H1 (cell line): ENCODE measurements around the gene SCAMP2. TPM values are rescaled to one million over a fixed set of nuclear protein-coding genes. Genes with fewer than 3 reads are reported as not detected.
A peak's percentile ranks its signal among the peaks of the same experiment; 100 is the strongest.

Experiments
- CTCF ChIA-PET: fragments of 300-600 bp; sonication (Branson Sonifier 250); formaldehyde crosslinking; loops from one replicate; lab custom pipeline; 2021; ENCODE audit not compliant: partially characterized antibody; lab: Charles Lee
- POLR2A ChIA-PET: fragments of 300-600 bp; sonication (Branson Sonifier 250); formaldehyde crosslinking; loops from one replicate; lab custom pipeline; 2021; ENCODE audit warnings: inconsistent platforms; ENCODE audit not compliant: partially characterized antibody; lab: Charles Lee
- DNase-seq, 2 experiments: peaks; one replicate each; pipeline versions ENCODE4 v3.0.0 to v3.0.0-alpha.2; 2010 to 2022; ENCODE audit warnings: low spot score in 2 of 2, low read depth in 1 of 2, mixed read lengths in 1 of 2
- FAIRE-seq: peaks from 2 replicates; lab custom pipeline; 2011; peaks lifted over from hg19 to GRCh38; lab: Jason Lieb, UNC
- H2AFZ ChIP-seq: 2 replicates; pipeline ENCODE4 v1.8.1; 2012; ENCODE audit warnings: low read length, inconsistent platforms
- H2AK5ac ChIP-seq: 2 replicates; pipeline ENCODE4 v1.6.1; 2013; ENCODE audit warnings: low read depth, low read length
- H2BK120ac ChIP-seq: replicated peaks from 2 replicates; pipeline ENCODE3; 2013; ENCODE audit warnings: low read depth, low read length, inconsistent platforms
- H2BK12ac ChIP-seq: 2 replicates; pipeline ENCODE4 v1.6.1; 2013; ENCODE audit warnings: low read depth, low read length
- H2BK15ac ChIP-seq: 2 replicates; pipeline ENCODE4 v1.6.1; 2013; ENCODE audit warnings: low read length
- H2BK20ac ChIP-seq: 2 replicates; pipeline ENCODE4 v1.6.1; 2013; ENCODE audit warnings: low read length
- H2BK5ac ChIP-seq: 2 replicates; pipeline ENCODE4 v1.6.1; 2013; ENCODE audit warnings: low read depth, low read length
- H3K14ac ChIP-seq: 2 replicates; pipeline ENCODE4 v1.6.1; 2013; ENCODE audit warnings: inconsistent platforms; ENCODE audit not compliant: insufficient read length
- H3K18ac ChIP-seq: 2 replicates; pipeline ENCODE4 v1.6.1; 2013; ENCODE audit warnings: low read length; ENCODE audit errors: extremely low read depth
- H3K23ac ChIP-seq: 2 replicates; pipeline ENCODE4 v1.6.1; 2013; ENCODE audit warnings: inconsistent platforms; ENCODE audit not compliant: insufficient read length
- H3K23me2 ChIP-seq: 2 replicates; pipeline ENCODE4 v1.6.1; 2013; ENCODE audit warnings: low read depth, low read length
- H3K27ac ChIP-seq: 2 replicates; pipeline ENCODE4 v1.6.1; 2011; ENCODE audit warnings: low read depth, low read length, inconsistent platforms
- H3K27me3 ChIP-seq, 4 experiments: replicated peaks in 1 of 4; 1 replicate in 1 of 4; 2 replicates in 3 of 4; pipeline versions ENCODE4 v1.6.1 to v1.8.1; 2011 to 2013; ENCODE audit warnings: low read length in 3 of 4, mild to moderate bottlenecking in 3 of 4, inconsistent platforms in 2 of 4, mixed read lengths in 2 of 4, moderate library complexity in 1 of 4; ENCODE audit not compliant: control insufficient read depth in 3 of 4, insufficient read depth in 3 of 4; ENCODE audit errors: extremely low read depth in 1 of 4
- H3K36me3 ChIP-seq, 4 experiments: 2 replicates each; pipeline versions ENCODE4 v1.6.1 to v1.8.1; 2011 to 2013; ENCODE audit warnings: mild to moderate bottlenecking in 4 of 4, low read length in 3 of 4, moderate library complexity in 2 of 4, control low read depth in 1 of 4, inconsistent platforms in 1 of 4; ENCODE audit not compliant: insufficient read depth in 4 of 4, control insufficient read depth in 2 of 4
- H3K4ac ChIP-seq: replicated peaks from 2 replicates; pipeline ENCODE3; 2013; ENCODE audit warnings: low read length, low read depth, mixed read lengths, inconsistent platforms; ENCODE audit not compliant: insufficient read length
- H3K4me1 ChIP-seq, 4 experiments: replicated peaks in 1 of 4; 1 replicate in 1 of 4; 2 replicates in 3 of 4; pipeline versions ENCODE4 v1.6.1 to v1.8.1; 2011 to 2013; ENCODE audit warnings: low read length in 3 of 4, inconsistent platforms in 2 of 4, mixed read lengths in 1 of 4; ENCODE audit not compliant: insufficient read depth in 4 of 4, control insufficient read depth in 3 of 4
- H3K4me2 ChIP-seq, 2 experiments: 2 replicates each; pipeline versions ENCODE4 v1.6.1 to v1.8.1; 2011 to 2013; ENCODE audit warnings: low read depth in 2 of 2, low read length in 2 of 2, control low read depth in 1 of 2, inconsistent platforms in 1 of 2, mild to moderate bottlenecking in 1 of 2; ENCODE audit not compliant: insufficient read depth in 1 of 2
- H3K4me3 ChIP-seq, 4 experiments: fragments of 200-600, 300-600 bp in 1 of 4; sonication (generic), shearing (Covaris generic), sonication (Bioruptor Twin) in 1 of 4; 2 replicates each; pipeline versions ENCODE4 v1.5.1 to v1.8.1; 2011 to 2016; ENCODE audit warnings: low read length in 4 of 4, low read depth in 3 of 4, control low read depth in 2 of 4, inconsistent platforms in 2 of 4, mild to moderate bottlenecking in 2 of 4, mixed read lengths in 1 of 4, moderate library complexity in 1 of 4; ENCODE audit not compliant: insufficient read depth in 2 of 4; ENCODE audit errors: extremely low read depth in 1 of 4
- H3K56ac ChIP-seq: replicated peaks from 2 replicates; pipeline ENCODE3; 2013; ENCODE audit warnings: low read depth, mild to moderate bottlenecking, mixed read lengths, low read length, inconsistent platforms; ENCODE audit not compliant: insufficient read length
- H3K79me1 ChIP-seq: 2 replicates; pipeline ENCODE4 v1.6.1; 2013; ENCODE audit warnings: low read depth, low read length, control low read depth
- H3K79me2 ChIP-seq, 2 experiments: 2 replicates each; pipeline versions ENCODE4 v1.6.1 to v1.8.1; 2012 to 2013; ENCODE audit warnings: low read length in 2 of 2, mild to moderate bottlenecking in 2 of 2, inconsistent platforms in 1 of 2; ENCODE audit not compliant: insufficient read depth in 2 of 2, control insufficient read depth in 1 of 2
- H3K9ac ChIP-seq, 4 experiments: replicated peaks in 1 of 4; 1 replicate in 1 of 4; 2 replicates in 3 of 4; pipeline versions ENCODE4 v1.6.1 to v1.8.1; 2011 to 2013; ENCODE audit warnings: low read depth in 3 of 4, low read length in 3 of 4, control low read depth in 2 of 4, mild to moderate bottlenecking in 2 of 4, moderate library complexity in 2 of 4, inconsistent platforms in 1 of 4; ENCODE audit errors: extremely low read depth in 1 of 4
- H3K9me3 ChIP-seq, 2 experiments: 2 replicates each; pipeline versions ENCODE4 v1.6.1 to v1.8.1; 2012 to 2013; ENCODE audit warnings: mild to moderate bottlenecking in 2 of 2, moderate library complexity in 2 of 2, control low read depth in 1 of 2, inconsistent platforms in 1 of 2, low read depth in 1 of 2, low read length in 1 of 2, mixed read lengths in 1 of 2; ENCODE audit not compliant: insufficient read depth in 2 of 2
- H4K20me1 ChIP-seq, 2 experiments: replicated peaks in 1 of 2; 2 replicates each; pipeline versions ENCODE3 to v1.8.1; 2011 to 2013; ENCODE audit warnings: inconsistent platforms in 2 of 2, low read length in 2 of 2, mild to moderate bottlenecking in 1 of 2; ENCODE audit not compliant: insufficient read depth in 2 of 2, control insufficient read depth in 1 of 2
- H4K5ac ChIP-seq: 2 replicates; pipeline ENCODE4 v1.6.1; 2013; ENCODE audit warnings: low read length, low read depth, mixed read lengths, inconsistent platforms; ENCODE audit not compliant: insufficient read length
- H4K8ac ChIP-seq: 2 replicates; pipeline ENCODE4 v1.8.0; 2013; ENCODE audit warnings: mild to moderate bottlenecking, moderate library complexity, low read length, inconsistent platforms; ENCODE audit not compliant: insufficient read depth; ENCODE audit errors: extremely low read depth
- H4K91ac ChIP-seq: replicated peaks from 2 replicates; pipeline ENCODE3; 2013; ENCODE audit warnings: low read length, mixed read lengths, inconsistent platforms; ENCODE audit not compliant: insufficient read length
- CBX5 ChIP-seq: fragments of 300-800, 300-1000 bp; sonication (generic); IDR thresholded peaks from 2 replicates; pipeline ENCODE4 v1.7.1; 2016; ENCODE audit warnings: antibody characterized with exemption, low read length, low read depth
- CREB1 ChIP-seq: IDR thresholded peaks from 2 replicates; pipeline ENCODE4 v1.6.1; 2012; ENCODE audit warnings: inconsistent platforms
- CTBP2 ChIP-seq: IDR thresholded peaks from 2 replicates; pipeline ENCODE4 v1.7.0; 2011; ENCODE audit warnings: borderline replicate concordance, mild to moderate bottlenecking, moderate library complexity, mixed read lengths, low read length; ENCODE audit not compliant: insufficient read depth, insufficient read length
- EGR1 ChIP-seq: IDR thresholded peaks from 2 replicates; pipeline ENCODE4 v1.6.1; 2011; ENCODE audit warnings: low read depth, low read length, borderline replicate concordance
- EP300 ChIP-seq, 2 experiments: IDR thresholded peaks; 1 replicate in 1 of 2; 2 replicates in 1 of 2; pipeline ENCODE4 v1.6.1; 2011 to 2012; ENCODE audit warnings: low read depth in 2 of 2, low read length in 2 of 2, mild to moderate bottlenecking in 2 of 2, borderline replicate concordance in 1 of 2, inconsistent platforms in 1 of 2, moderate library complexity in 1 of 2
- POLR2AphosphoS5 ChIP-seq: IDR thresholded peaks from 2 replicates; pipeline ENCODE4 v1.6.1; 2011; ENCODE audit warnings: low read depth, low read length
- RXRA ChIP-seq: IDR thresholded peaks from 2 replicates; pipeline ENCODE4 v1.6.1; 2011; ENCODE audit warnings: low read depth, mild to moderate bottlenecking, low read length, moderate library complexity; ENCODE audit not compliant: insufficient read depth
- SIN3A ChIP-seq, 2 experiments: IDR thresholded peaks in 1 of 2; conservative IDR thresholded peaks in 1 of 2; 2 replicates each; pipeline ENCODE4 v1.6.1; 2011 to 2012; ENCODE audit warnings: low read length in 2 of 2, improper control_type of control experiment in 1 of 2, low read depth in 1 of 2, mild to moderate bottlenecking in 1 of 2
- SIRT6 ChIP-seq: IDR thresholded peaks from one replicate; pipeline ENCODE4 v1.7.1; 2012; ENCODE audit warnings: low read length, inconsistent platforms
- SRF ChIP-seq: IDR thresholded peaks from 2 replicates; pipeline ENCODE4 v1.6.1; 2011; ENCODE audit warnings: mild to moderate bottlenecking, low read depth, low read length, moderate library complexity
- WGBS, 2 experiments: shearing (Covaris generic) in 1 of 2; methylation state at CpG; one replicate each; pipeline versions ENCODE4 v1.1.6 to v1.1.7; 2013 to 2015; ENCODE audit warnings: low lambda C conversion rate in 2 of 2, mixed read lengths in 2 of 2, inconsistent platforms in 1 of 2, low coverage in 1 of 2, missing lambda C conversion rate in 1 of 2; ENCODE audit not compliant: insufficient replicate concordance in 2 of 2, insufficient coverage in 1 of 2, insufficient read length in 1 of 2; ENCODE audit errors: extremely low coverage in 1 of 2, missing lambda C conversion rate in 1 of 2; 5-methylcytosine and 5-hydroxymethylcytosine counted together
- polyA plus RNA-seq, 7 experiments: library from polyadenylated mRNA; depleted of rRNA in 3 of 7; stranded (reverse) in 5 of 7; unstranded in 2 of 7; fragments of >200 nt in 5 of 7; fragments of 200-250 nt in 2 of 7; gene quantifications; 1 replicate in 5 of 7; 2 replicates in 1 of 7; 4 replicates in 1 of 7; pipeline versions ENCODE4 v1.2.1 to v1.2.3, GENCODE V29; 2011 to 2013; ENCODE audit warnings: missing spikeins in 2 of 7, mixed read lengths in 2 of 7
- total RNA-seq: library from RNA; stranded (reverse); fragmentation: NEBNext Ultra II Directional; extraction: Animal tissue kit (Norgen Biotek cat#: 25700); gene quantifications from 2 replicates; pipeline ENCODE4 v1.2.1, GENCODE V29; 2021

Gene SCAMP2
- total and polyA plus RNA-seq, 2 of the 8 experiments (the other 6 are each of a cell fraction or from before 2014, with no cell fraction given): 41.7 to 131 TPM

DNA sequence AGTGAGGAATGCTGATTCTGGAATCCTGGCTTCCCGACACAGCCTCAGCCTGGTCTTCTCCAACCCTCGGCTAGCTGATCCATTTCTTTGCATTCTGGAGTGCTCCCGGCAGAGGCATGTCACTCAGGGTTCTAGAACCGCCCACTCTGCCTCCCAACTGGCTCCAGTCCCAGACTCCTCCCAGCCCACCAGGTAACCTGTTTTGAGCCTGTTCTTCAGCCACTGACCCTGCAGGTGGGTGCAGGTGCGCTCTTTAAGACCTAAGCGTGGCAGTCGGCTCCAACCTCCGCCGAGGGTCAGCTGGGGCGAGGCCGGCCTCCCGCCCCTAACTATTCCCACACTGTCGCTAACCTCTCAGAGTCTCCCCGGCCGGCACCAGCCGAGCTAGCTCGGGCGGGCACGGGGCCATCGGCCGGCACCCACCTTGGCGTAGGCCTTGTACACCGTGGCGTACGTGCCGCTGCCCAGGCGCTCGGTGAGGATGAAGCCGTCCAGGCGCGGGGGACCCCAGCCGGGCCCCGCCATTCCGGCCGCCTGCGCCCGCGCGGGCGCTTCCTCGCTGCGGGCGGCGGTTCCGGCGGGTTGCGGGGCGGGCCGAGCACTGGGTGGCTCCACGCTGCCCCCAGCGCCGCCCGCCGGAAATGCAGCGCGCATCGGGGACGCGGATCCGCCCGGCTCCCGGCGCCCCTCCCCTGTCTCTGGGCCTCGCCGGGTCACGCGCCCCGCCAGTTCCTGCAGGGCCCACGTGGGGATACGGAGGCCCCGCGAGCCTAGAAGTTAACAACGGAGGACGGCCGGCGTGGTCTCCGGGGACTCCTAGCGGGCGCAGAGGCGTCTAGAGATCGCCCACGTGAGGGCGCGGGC, 30.4 kb downstream of the SCAMP2 start, which contains the start of gene ULK3:
ULK3 (minus strand) TSS at position 576 of the 864 bp plus-strand sequence; CDS start at position 525, 51 bp downstream.
- H3K14ac ChIP-seq: peak within 1 kb of the TSS; percentile 82
- H2BK15ac ChIP-seq: no peak within 1 kb of the TSS
- H3K23me2 ChIP-seq: peaks cover 7% of the 10 kb centered on the region; the same call in 1 of the 2 replicates
- FAIRE-seq: peak; percentile 74
- H3K4me1 ChIP-seq: peaks cover 0 to 13% (median 8%) of the 10 kb centered on the region in 4 experiments; a peak in 6 of 7 replicates
- H3K4me3 ChIP-seq: peak within 1 kb of the TSS; percentile 60 to 92 (median 90)
- no peaks in the 10 kb centered on the region for H3K79me2 ChIP-seq
- H3K56ac ChIP-seq: peak within 1 kb of the TSS; percentile 92
- H3K4ac ChIP-seq: peak within 1 kb of the TSS; percentile 91
- ChIA-PET POLR2A (interaction anchor here (0.5 to 4.1 kb wide), 27 partner anchors 10 to 114 kb away, joined by 3 to 23 read pairs (median 3); partner anchors contain the start of genes COX5A, CPLX3, CSK and FAM219B), CTCF (interaction anchor here (0.6 to 2.5 kb wide), 23 partner anchors 9 to 211 kb away, joined by 3 to 24 read pairs (median 4); partner anchors contain the start of gene CPLX3)
- peak; percentile 89 to 95 for DNase-seq
- H3K27ac ChIP-seq: peak within 1 kb of the TSS; percentile 89
- no peak within 1 kb of the TSS; the same call in 1 of the 2 replicates for H2AFZ ChIP-seq
- peak within 1 kb of the TSS; percentile 75 to 88 for H3K4me2 ChIP-seq
- H3K23ac ChIP-seq: no peak within 1 kb of the TSS
- peak within 1 kb of the TSS; percentile 90 for H3K18ac ChIP-seq
- peak within 1 kb of the TSS; percentile 79 to 89 (median 88) for H3K9ac ChIP-seq
- H3K9me3 ChIP-seq: no peaks in the 10 kb centered on the region
- H3K27me3 ChIP-seq: no peaks in the 10 kb centered on the region
- H3K36me3 ChIP-seq: peaks cover 0 to 13% (median 5%) of the 10 kb centered on the region in 4 experiments; a peak in 5 of 8 replicates
- peak within 1 kb of the TSS; percentile 93 for H2BK5ac ChIP-seq
- no peak within 1 kb of the TSS for H2BK120ac ChIP-seq
- H4K91ac ChIP-seq: peak within 1 kb of the TSS; percentile 100
- H3K79me1 ChIP-seq: 0 out of 2 replicates have a peak, but pooled peaks cover 2% of the 10 kb centered on the region
- peak within 1 kb of the TSS; percentile 97 for H4K8ac ChIP-seq
- no peak within 1 kb of the TSS for H2AK5ac ChIP-seq
- 0 out of 2 replicates have a peak within 1 kb of the TSS, but pooled peaks have one; percentile 60 for H2BK12ac ChIP-seq
- H2BK20ac ChIP-seq: no peak within 1 kb of the TSS
- H4K5ac ChIP-seq: peak within 1 kb of the TSS; percentile 94
- WGBS, 2 experiments: 1% methylated on average over 59 of the region's 84 CpGs; no CpG with 5 or more reads in 1 of the 2 experiments
- H4K20me1 ChIP-seq: peaks cover 2 to 4% of the 10 kb centered on the region in 2 experiments
- peak in 1 of 2 experiments; percentile 31; a peak in 1 of 4 replicates for TF ChIP-seq SIN3A (conservative IDR thresholded peaks at IDR 0.05 in 1 of 2, IDR thresholded peaks at IDR 0.05 in 1 of 2; ENCODE audit: low read depth in 1 of 2, low read length in 2 of 2)
- no peak for TF ChIP-seq EGR1
- peak; percentile 51; the same call in 1 of the 2 replicates for TF ChIP-seq CREB1
- 0 out of 2 replicates have a peak, but pooled peaks have one; percentile 5 for TF ChIP-seq SRF
- no peak for TF ChIP-seq SIRT6
- no peak for TF ChIP-seq RXRA
- TF ChIP-seq CBX5: no peak
- no peak for TF ChIP-seq EP300 (IDR thresholded peaks at IDR 0.05; ENCODE audit: borderline replicate concordance in 1 of 2, low read depth in 2 of 2, low read length in 2 of 2)
- no peak for TF ChIP-seq CTBP2
- TF ChIP-seq POLR2AphosphoS5: peak; percentile 89; the same call in 1 of the 2 replicates
